GM21390 (cell line): ENCODE data around the gene SLC35E3.
A peak's percentile ranks its signal among the peaks of the same experiment; 100 is the strongest.

Source experiments
- ATAC-seq: cut with Tn5 transposase; IDR thresholded peaks from one replicate; pipeline ENCODE4 v1.9.1; 2021; ENCODE audit not compliant: unreplicated experiment

SLC35E3 gene

GRCh38 chr12:68769941-68770340, 24.0 kb downstream of the SLC35E3 start:
- ATAC-seq = no peak

GRCh38 chr12:68771223-68771925, 25.4 kb downstream of the SLC35E3 start:
- ATAC-seq = no peak

GRCh38 chr12:68772714-68773113, 26.7 kb downstream of the SLC35E3 start:
- ATAC-seq = no peak

GRCh38 chr12:68773582-68773981, 27.6 kb downstream of the SLC35E3 start:
- no peak for ATAC-seq

GRCh38 chr12:68775121-68775630, 29.2 kb downstream of the SLC35E3 start:
- ATAC-seq = no peak

GRCh38 chr12:68776976-68777610, 31.1 kb downstream of the SLC35E3 start:
- no peak for ATAC-seq

GRCh38 chr12:68779280-68779679, 33.3 kb downstream of the SLC35E3 start:
- no peak for ATAC-seq

- ATAC-seq = no peak
Measured at GRCh38 chr12:68780731-68781130, 34.8 kb downstream of the SLC35E3 start.

GRCh38 chr12:68781728-68782127, 35.8 kb downstream of the SLC35E3 start:
- ATAC-seq = no peak

GRCh38 chr12:68784015-68784414, 38.0 kb downstream of the SLC35E3 start:
- no peak for ATAC-seq

GRCh38 chr12:68785358-68785757, 39.4 kb downstream of the SLC35E3 start:
- ATAC-seq = no peak

GRCh38 chr12:68785823-68786222, 39.8 kb downstream of the SLC35E3 start:
- ATAC-seq = no peak

GRCh38 chr12:68786929-68787328, 41.0 kb downstream of the SLC35E3 start:
- ATAC-seq = no peak

- no peak for ATAC-seq
Measured at GRCh38 chr12:68788554-68789143, 42.7 kb downstream of the SLC35E3 start.

GRCh38 chr12:68789144-68789878, 43.3 kb downstream of the SLC35E3 start:
- no peak for ATAC-seq

GRCh38 chr12:68790081-68790951, 44.3 kb downstream of the SLC35E3 start:
- ATAC-seq = no peak

GRCh38 chr12:68790952-68791234, 44.9 kb downstream of the SLC35E3 start:
- no peak for ATAC-seq

- ATAC-seq = no peak
Measured at GRCh38 chr12:68791897-68792481, 46.0 kb downstream of the SLC35E3 start.

GRCh38 chr12:68792952-68793351, 47.0 kb downstream of the SLC35E3 start:
- ATAC-seq = peak; percentile 93

GRCh38 chr12:68793436-68793835, 47.5 kb downstream of the SLC35E3 start:
- no peak for ATAC-seq
